IMR-90 (cell line): ENCODE measurements around the gene SPTLC2. TPM values are rescaled to one million over a fixed set of nuclear protein-coding genes. Genes with fewer than 3 reads are reported as not detected.

Experiments used
- ATAC-seq: fragments of 200-7000 bp; cut with Tn5 transposase; 2 replicates; pipeline ENCODE4 v1.9.1; 2020; ENCODE audit warnings: low read depth, mild to moderate bottlenecking, moderate library complexity
- BruUV-seq: library from RNA; stranded (reverse); fragments of 400-500 nt; replicated peaks from 2 replicates; lab custom pipeline; 2021; lab: Mats Ljungman, UMichigan
- CTCF ChIA-PET: fragments of 300-600 bp; formaldehyde crosslinking; extraction: SDS; loops from one replicate; lab custom pipeline; 2021; ENCODE audit warnings: antibody characterized with exemption; lab: Yijun Ruan, JAX
- POLR2A ChIA-PET: fragments of 300-600 bp; sonication (Branson Sonifier 250); formaldehyde crosslinking; loops from one replicate; lab custom pipeline; 2022; ENCODE audit warnings: antibody characterized with exemption; ENCODE audit not compliant: unreplicated experiment; lab: Charles Lee
- DNase-seq: peaks from one replicate; pipeline ENCODE4 v3.0.0; 2013
- H2AFZ ChIP-seq: replicated peaks from 2 replicates; pipeline ENCODE3; 2013; ENCODE audit warnings: low read length, mild to moderate bottlenecking; ENCODE audit not compliant: poor library complexity
- H2AK5ac ChIP-seq: 2 replicates; pipeline ENCODE4 v1.6.1; 2013; ENCODE audit warnings: low read depth, low read length, inconsistent platforms
- H2AK9ac ChIP-seq: replicated peaks from 2 replicates; pipeline ENCODE3; 2013; ENCODE audit warnings: mild to moderate bottlenecking, low read depth, low read length, moderate library complexity; ENCODE audit not compliant: poor library complexity
- H2BK120ac ChIP-seq: 2 replicates; pipeline ENCODE4 v1.6.1; 2013; ENCODE audit warnings: low read depth, low read length, inconsistent platforms
- H2BK15ac ChIP-seq: 3 replicates; pipeline ENCODE4 v1.6.1; 2013; ENCODE audit warnings: low read depth, low read length, inconsistent platforms
- H2BK20ac ChIP-seq: 2 replicates; pipeline ENCODE4 v1.6.1; 2013; ENCODE audit warnings: low read depth, mild to moderate bottlenecking, inconsistent platforms, low read length, moderate library complexity
- H2BK5ac ChIP-seq: 2 replicates; pipeline ENCODE4 v1.6.1; 2013; ENCODE audit warnings: mild to moderate bottlenecking, low read depth, low read length, inconsistent platforms; ENCODE audit not compliant: poor library complexity, severe bottlenecking
- H3K14ac ChIP-seq: replicated peaks from 2 replicates; pipeline ENCODE4 v1.6.1; 2013; ENCODE audit warnings: low read depth, low read length, inconsistent platforms
- H3K18ac ChIP-seq: 2 replicates; pipeline ENCODE4 v1.6.1; 2013; ENCODE audit warnings: low read depth, low read length, control low read depth
- H3K23ac ChIP-seq: 2 replicates; pipeline ENCODE4 v1.6.1; 2013; ENCODE audit warnings: low read depth, low read length, inconsistent platforms
- H3K27ac ChIP-seq: 2 replicates; pipeline ENCODE4 v1.5.1; 2013; ENCODE audit warnings: mild to moderate bottlenecking, control low read depth, low read length; ENCODE audit not compliant: insufficient read depth
- H3K27me3 ChIP-seq: 2 replicates; pipeline ENCODE4 v1.6.1; 2013; ENCODE audit warnings: low read length; ENCODE audit not compliant: control insufficient read depth, insufficient read depth
- H3K36me3 ChIP-seq: 2 replicates; pipeline ENCODE4 v1.6.1; 2013; ENCODE audit warnings: low read length, mixed read lengths; ENCODE audit not compliant: control insufficient read depth, insufficient read depth
- H3K4ac ChIP-seq: 2 replicates; pipeline ENCODE4 v1.6.1; 2013; ENCODE audit warnings: low read depth, low read length, inconsistent platforms
- H3K4me1 ChIP-seq: 2 replicates; pipeline ENCODE4 v1.6.1; 2013; ENCODE audit warnings: low read length, mixed read lengths; ENCODE audit not compliant: control insufficient read depth, insufficient read depth
- H3K4me2 ChIP-seq: 2 replicates; pipeline ENCODE4 v1.6.1; 2013; ENCODE audit warnings: low read depth, mild to moderate bottlenecking, control low read depth, low read length, moderate library complexity
- H3K4me3 ChIP-seq: 2 replicates; pipeline ENCODE4 v1.5.1; 2013; ENCODE audit warnings: low read depth, mild to moderate bottlenecking, control low read depth, low read length, moderate library complexity; ENCODE audit not compliant: insufficient read depth
- H3K56ac ChIP-seq: 2 replicates; pipeline ENCODE4 v1.6.1; 2013; ENCODE audit warnings: low read length, inconsistent platforms; ENCODE audit not compliant: insufficient read depth; ENCODE audit errors: extremely low read depth
- H3K79me1 ChIP-seq, 2 experiments: 2 replicates each; pipeline ENCODE4 v1.6.1; 2013; ENCODE audit warnings: low read length in 2 of 2, inconsistent platforms in 1 of 2, low read depth in 1 of 2
- H3K9ac ChIP-seq: 2 replicates; pipeline ENCODE4 v1.6.1; 2013; ENCODE audit warnings: low read depth, low read length, control low read depth
- H3K9me1 ChIP-seq: 2 replicates; pipeline ENCODE4 v1.6.1; 2013; ENCODE audit warnings: low read length, inconsistent platforms; ENCODE audit not compliant: insufficient read depth
- H3K9me3 ChIP-seq: 2 replicates; pipeline ENCODE4 v1.6.1; 2013; ENCODE audit warnings: low read length; ENCODE audit not compliant: control insufficient read depth, insufficient read depth
- H4K20me1 ChIP-seq: 2 replicates; pipeline ENCODE4 v1.6.1; 2013; ENCODE audit warnings: low read length, inconsistent platforms; ENCODE audit not compliant: insufficient read depth
- H4K5ac ChIP-seq: 2 replicates; pipeline ENCODE4 v1.6.1; 2013; ENCODE audit warnings: mild to moderate bottlenecking, low read depth, low read length, control low read depth
- H4K8ac ChIP-seq, 2 experiments: 2 replicates each; pipeline ENCODE4 v1.6.1; 2013; ENCODE audit warnings: low read depth in 2 of 2, low read length in 2 of 2, control low read depth in 1 of 2, inconsistent platforms in 1 of 2
- H4K91ac ChIP-seq: 2 replicates; pipeline ENCODE4 v1.6.1; 2013; ENCODE audit warnings: low read depth, low read length, inconsistent platforms; ENCODE audit not compliant: insufficient read depth
- BHLHE40 ChIP-seq: fragments of 150-350 bp; IDR thresholded peaks from 2 replicates; pipeline ENCODE4 v1.6.1; 2016; ENCODE audit warnings: mild to moderate bottlenecking, low read depth, low read length
- CEBPB ChIP-seq: IDR thresholded peaks from 2 replicates; pipeline ENCODE4 v1.6.1; 2012; ENCODE audit warnings: low read depth, low read length, improper control_type of control experiment
- CHD1 ChIP-seq: IDR thresholded peaks from 2 replicates; pipeline ENCODE4 v1.6.1; 2012; ENCODE audit warnings: low read depth, low read length, improper control_type of control experiment
- CTCF ChIP-seq: conservative IDR thresholded peaks from 2 replicates; pipeline ENCODE4 v1.5.1; 2012; ENCODE audit warnings: mild to moderate bottlenecking, low read depth, low read length, improper control_type of control experiment
- ELK1 ChIP-seq: fragments of 150-350 bp; IDR thresholded peaks from 2 replicates; pipeline ENCODE4 v1.6.1; 2016; ENCODE audit warnings: low read depth, mild to moderate bottlenecking, low read length, moderate library complexity, borderline replicate concordance
- FOS ChIP-seq: fragments of 150-350 bp; IDR thresholded peaks from 2 replicates; pipeline ENCODE4 v1.6.1; 2016; ENCODE audit warnings: low read depth, low read length
- MAFK ChIP-seq: IDR thresholded peaks from 2 replicates; pipeline ENCODE4 v1.6.1; 2012; ENCODE audit warnings: low read depth, low read length, improper control_type of control experiment
- MXI1 ChIP-seq: IDR thresholded peaks from 2 replicates; pipeline ENCODE4 v1.6.1; 2012; ENCODE audit warnings: low read depth, mild to moderate bottlenecking, low read length, moderate library complexity, borderline replicate concordance
- NFE2L2 ChIP-seq: fragments of 150-350 bp; IDR thresholded peaks from 2 replicates; pipeline ENCODE4 v1.6.1; 2016; ENCODE audit warnings: low read depth, mild to moderate bottlenecking, low read length
- POLR2A ChIP-seq: IDR thresholded peaks from 2 replicates; pipeline ENCODE4 v1.6.1; 2012; ENCODE audit warnings: mild to moderate bottlenecking, low read depth, low read length
- RAD21 ChIP-seq: IDR thresholded peaks from 2 replicates; pipeline ENCODE4 v1.6.1; 2012; ENCODE audit warnings: low read length, improper control_type of control experiment
- RCOR1 ChIP-seq: IDR thresholded peaks from 2 replicates; pipeline ENCODE4 v1.6.1; 2012; ENCODE audit warnings: mild to moderate bottlenecking, low read length, improper control_type of control experiment; ENCODE audit not compliant: insufficient replicate concordance
- RFX5 ChIP-seq: IDR thresholded peaks from 2 replicates; pipeline ENCODE4 v1.8.0; 2012; ENCODE audit warnings: low read depth, mild to moderate bottlenecking, low read length, moderate library complexity
- SMC3 ChIP-seq: fragments of 150-350 bp; IDR thresholded peaks from 2 replicates; pipeline ENCODE4 v1.6.1; 2016; ENCODE audit warnings: low read depth, mild to moderate bottlenecking, antibody characterized with exemption, low read length, moderate library complexity
- USF2 ChIP-seq: fragments of 150-350 bp; IDR thresholded peaks from 2 replicates; pipeline ENCODE4 v1.6.1; 2017; ENCODE audit warnings: mild to moderate bottlenecking, antibody characterized with exemption, low read length, low read depth
- WGBS, 2 experiments: methylation state at CpG; one replicate each; pipeline versions ENCODE4 v1.1.5 to v1.1.7; 2013; ENCODE audit warnings: missing lambda C conversion rate in 2 of 2; ENCODE audit not compliant: insufficient read length in 1 of 2; ENCODE audit errors: extremely low coverage in 2 of 2; 5-methylcytosine and 5-hydroxymethylcytosine counted together
- dilution Hi-C: fragments of 300-500 bp; cut with HindIII; formaldehyde crosslinking; loops from one replicate; pipeline ENCODE4 v1.14.3; 2018; ENCODE audit warnings: low sequenced_read_pairs; ENCODE audit not compliant: unreplicated experiment
- in situ Hi-C: fragments of 300-500 bp; cut with MboI; formaldehyde crosslinking; loops from 3 replicates; pipeline ENCODE4 v1.14.3; 2019; ENCODE audit warnings: low sequenced_read_pairs, inconsistent platforms, mixed read lengths
- intact Hi-C: fragments of 100-400 bp; cut with micrococcal nuclease; formaldehyde crosslinking; loops from 2 replicates; pipeline ENCODE4 v1.10.0; 2022
- polyA plus RNA-seq, 3 experiments: library from polyadenylated mRNA; depleted of rRNA; stranded (reverse); fragments of >200 nt; gene quantifications; 2 replicates each; pipeline ENCODE4 v1.2.3, GENCODE V29; 2012; ENCODE audit warnings: low replicate concordance in 1 of 3
- total RNA-seq: library from RNA; depleted of rRNA; stranded (reverse); fragments of >200 nt; gene quantifications from 2 replicates; pipeline ENCODE4 v1.2.3, GENCODE V29; 2012

The SPTLC2 gene
- total and polyA plus RNA-seq, 2 of the 4 experiments (the other 2 are of a cell fraction) = 22.6 to 68.3 TPM

- no peak overlapping the region for H2BK120ac ChIP-seq
- H3K4me2 ChIP-seq = no peak overlapping the region
- dilution Hi-C loops = no loop called here
- H3K9ac ChIP-seq = no peak overlapping the region
- peaks cover 14% of the 10 kb centered on the region; the same call in 1 of the 2 replicates for H3K36me3 ChIP-seq
- DNase-seq (no peak), ATAC-seq (no peak)
- no peak overlapping the region for H3K14ac ChIP-seq
- peaks cover 14% of the 10 kb centered on the region for H4K20me1 ChIP-seq
- H2BK5ac ChIP-seq = peak overlapping the region; percentile 55
- no peaks in the 10 kb centered on the region for H3K27me3 ChIP-seq
- H3K9me3 ChIP-seq = no peaks in the 10 kb centered on the region
- TF ChIP-seq MAFK (no peak), MXI1 (no peak), NFE2L2 (no peak), FOS (no peak), RAD21 (no peak), BHLHE40 (no peak), CTCF (no peak), USF2 (no peak), ELK1 (no peak), CHD1 (no peak), CEBPB (no peak), POLR2A (no peak), RCOR1 (no peak), SMC3 (no peak), RFX5 (no peak)
- H3K4me3 ChIP-seq = no peak overlapping the region
- peaks cover 11% of the 10 kb centered on the region for H3K9me1 ChIP-seq
- BruUV-seq = no TSS peak
- H2BK15ac ChIP-seq = no peak overlapping the region
- peak overlapping the region; percentile 45; the same call in 1 of the 2 replicates for H4K5ac ChIP-seq
- no peak overlapping the region for H3K56ac ChIP-seq
- H2BK20ac ChIP-seq = no peak overlapping the region
- 0 out of 2 replicates have a peak overlapping the region, but pooled peaks have one; percentile 4 for H3K4ac ChIP-seq
- H3K27ac ChIP-seq = peak overlapping the region; percentile 61; the same call in 1 of the 2 replicates
- no peak overlapping the region for H2AK9ac ChIP-seq
- WGBS, 2 experiments = 100% methylated on average over 2 of the region's 6 CpGs; no CpG with 5 or more reads in 1 of the 2 experiments
- in situ Hi-C loops = no loop called here
- peak overlapping the region; percentile 20 for H2AK5ac ChIP-seq
- H4K91ac ChIP-seq = peak overlapping the region; percentile 23; the same call in 1 of the 2 replicates
- peaks cover 24 to 56% of the 10 kb centered on the region in 2 experiments for H3K79me1 ChIP-seq
- H4K8ac ChIP-seq = no peak overlapping the region
- H3K4me1 ChIP-seq = peaks cover 17% of the 10 kb centered on the region
- H3K18ac ChIP-seq = peak overlapping the region; percentile 11; the same call in 1 of the 2 replicates
- intact Hi-C loops = loop anchor here (1.0 to 5.0 kb wide), 2 partner anchors 8 to 42 kb away; no protein-coding TSS in a partner anchor
- ChIA-PET CTCF (interaction anchor here (0.8 kb wide), 1 partner anchor 11 kb away, joined by 5 read pairs; no protein-coding TSS in a partner anchor), POLR2A (no interaction called here)
- peak overlapping the region; percentile 5 for H2AFZ ChIP-seq
- 0 out of 2 replicates have a peak overlapping the region, but pooled peaks have one; percentile 49 for H3K23ac ChIP-seq
Observed at GRCh38 chr14:77570706-77571268, 45.6 kb downstream of the SPTLC2 start.
